HG02571 (cell line): ENCODE data around the gene KRT6C.

ENCODE experiments used
- ATAC-seq: cut with Tn5 transposase; IDR thresholded peaks from one replicate; pipeline ENCODE4 v1.9.1; 2021; ENCODE audit warnings: mild to moderate bottlenecking, moderate library complexity; ENCODE audit not compliant: unreplicated experiment

KRT6C gene

GRCh38 chr12:52436000-52436827 lies 37.4 kb downstream of the KRT6C start:
- ATAC-seq: no peak

GRCh38 chr12:52435659-52435999 lies 38.0 kb downstream of the KRT6C start:
- ATAC-seq: no peak

- no peak for ATAC-seq
These were observed 38.7 kb downstream of the KRT6C start for GRCh38 chr12:52434760-52435530.

GRCh38 chr12:52434081-52434733 lies 39.4 kb downstream of the KRT6C start, which contains the start of gene KRT75:
Gene KRT75 (minus strand): TSS chr12:52434371. CDS start chr12:52434304, 67 bp downstream.
- no peak for ATAC-seq

- no peak for ATAC-seq
These were observed 40.0 kb downstream of the KRT6C start for GRCh38 chr12:52433501-52434080.

GRCh38 chr12:52432559-52433207 lies 40.9 kb downstream of the KRT6C start:
- ATAC-seq: no peak

- no peak for ATAC-seq
These were observed 45.5 kb downstream of the KRT6C start for GRCh38 chr12:52428121-52428520.

GRCh38 chr12:52427083-52427482 lies 46.5 kb downstream of the KRT6C start:
- no peak for ATAC-seq

GRCh38 chr12:52426034-52426433 lies 47.6 kb downstream of the KRT6C start:
- no peak for ATAC-seq

GRCh38 chr12:52425466-52425865 lies 48.1 kb downstream of the KRT6C start:
- no peak for ATAC-seq

GRCh38 chr12:52423661-52424500 lies 49.7 kb downstream of the KRT6C start:
- ATAC-seq: no peak

- no peak for ATAC-seq
These were observed 50.6 kb downstream of the KRT6C start for GRCh38 chr12:52423035-52423434.

GRCh38 chr12:52419656-52420055 lies 53.9 kb downstream of the KRT6C start:
- no peak for ATAC-seq

GRCh38 chr12:52418576-52419110 lies 55.0 kb downstream of the KRT6C start:
- ATAC-seq: no peak
